Measurements from ENCODE around the gene CD53. TPM values are rescaled to one million over a fixed set of nuclear protein-coding genes. Genes with fewer than 3 reads are reported as not detected.

Gene CD53
- total and polyA plus RNA-seq, 12 donors, result 2.1 to 55.2 (median 5.6) TPM

- peaks cover 0 to 14% (median 0%) of the 10 kb centered on the region in 7 donors for H3K27me3 ChIP-seq
- H3K4me1 ChIP-seq, result peaks cover 0 to 38% (median 0%) of the 10 kb centered on the region in 9 donors
- peaks cover 0 to 80% (median 0%) of the 10 kb centered on the region in 9 donors for H3K36me3 ChIP-seq
- ATAC-seq (no peak), DNase-seq (no peak)
- no peaks in the 10 kb centered on the region for H3K9me3 ChIP-seq
- no peak overlapping the region for H3K27ac ChIP-seq
- no peak overlapping the region for H3K4me3 ChIP-seq
- no peak for TF ChIP-seq CTCF (IDR thresholded peaks at IDR 0.05)
- intact Hi-C loops (cut with DNase I), result no loop called here
- 42 to 46% methylated on average over 3 of the region's 3 CpGs for WGBS, 2 donors
These were observed 21.1 kb downstream of the CD53 start for GRCh38 chr1:110893908-110894490.

- intact Hi-C loops (cut with DNase I), result no loop called here
- Histone ChIP-seq H3K4me3 (no peak overlapping the region), H3K36me3 (peaks cover 0 to 99% (median 0%) of the 10 kb centered on the region in 9 donors), H3K27ac (no peak overlapping the region), H3K4me1 (peaks cover 0 to 17% (median 0%) of the 10 kb centered on the region in 9 donors), H3K9me3 (no peaks in the 10 kb centered on the region), H3K27me3 (peaks cover 0 to 9% (median 0%) of the 10 kb centered on the region in 7 donors)
- no peak for ATAC-seq
- WGBS, 2 donors, result 67 to 69% methylated on average over 2 of the region's 2 CpGs
- no peak for TF ChIP-seq CTCF (IDR thresholded peaks at IDR 0.05)
- no peak for DNase-seq
These were observed 23.1 kb downstream of the CD53 start for GRCh38 chr1:110896090-110896489.

GRCh38 chr1:110897681-110898080, 24.7 kb downstream of the CD53 start:
- Histone ChIP-seq H3K9me3 (no peaks in the 10 kb centered on the region), H3K36me3 (peaks cover 0 to 90% (median 0%) of the 10 kb centered on the region in 9 donors), H3K27ac (no peak overlapping the region), H3K27me3 (peaks cover 0 to 4% (median 0%) of the 10 kb centered on the region in 7 donors), H3K4me3 (no peak overlapping the region), H3K4me1 (peaks cover 0 to 14% (median 0%) of the 10 kb centered on the region in 9 donors)
- TF ChIP-seq CTCF (IDR thresholded peaks at IDR 0.05), result no peak
- DNase-seq (no peak), ATAC-seq (no peak)
- WGBS, 2 donors, result 86 to 93% methylated on average over 2 of the region's 2 CpGs
- intact Hi-C loops (cut with DNase I), result no loop called here

GRCh38 chr1:110898734-110899457, 25.9 kb downstream of the CD53 start:
- peaks cover 0 to 4% (median 0%) of the 10 kb centered on the region in 7 donors for H3K27me3 ChIP-seq
- H3K9me3 ChIP-seq, result no peaks in the 10 kb centered on the region
- TF ChIP-seq CTCF (IDR thresholded peaks at IDR 0.05), result no peak
- intact Hi-C loops (cut with DNase I), result no loop called here
- H3K4me3 ChIP-seq, result no peak overlapping the region
- WGBS, 2 donors, result 66 to 69% methylated on average over 3 of the region's 3 CpGs
- H3K27ac ChIP-seq, result no peak overlapping the region
- peaks cover 0 to 78% (median 0%) of the 10 kb centered on the region in 9 donors for H3K36me3 ChIP-seq
- H3K4me1 ChIP-seq, result peaks cover 0 to 14% (median 0%) of the 10 kb centered on the region in 9 donors
- ATAC-seq (no peak), DNase-seq (no peak)

Data from heart right ventricle (tissue), 16 donors.